ENCODE measurements around the gene SLC9A1. TPM values are rescaled to one million over a fixed set of nuclear protein-coding genes. Genes with fewer than 3 reads are reported as not detected.

The SLC9A1 gene
- total and polyA plus RNA-seq, 10 of the 15 experiments (the other 5 are each of a cell fraction or from before 2014, with no cell fraction given): 0.87 to 21.4 (median 4.3) TPM

- 96% methylated on average over 1 of the region's 1 CpG for WGBS (ENCODE audit: insufficient coverage, insufficient replicate concordance, low lambda C conversion rate, missing lambda C conversion rate)
- ChIA-PET SMC1A (ENCODE audit: uncharacterized antibody, unreplicated experiment) (interaction anchor here (0.7 to 1.7 kb wide), 2 partner anchors 80 to 159 kb away, joined by 3 to 7 read pairs; no protein-coding TSS in a partner anchor), CTCF (interaction anchor here (0.8 to 2.6 kb wide), 3 partner anchors 22 to 92 kb away, joined by 3 to 9 read pairs (median 3); no protein-coding TSS in a partner anchor), POLR2A (interaction anchor here (0.6 kb wide), 2 partner anchors 75 to 89 kb away, joined by 3 to 7 read pairs; no protein-coding TSS in a partner anchor), RAD21 (ENCODE audit: unreplicated experiment) (interaction anchor here (0.7 to 1.2 kb wide), 3 partner anchors 57 to 108 kb away, joined by 3 read pairs; no protein-coding TSS in a partner anchor)
- Histone ChIP-seq H3K9ac (ENCODE audit: control insufficient read depth, insufficient read depth, low read length) (no peak overlapping the region), H2AFZ (ENCODE audit: control insufficient read depth, low read depth, low read length) (no peak overlapping the region), H3K4me3 (no peak overlapping the region), H3K4me2 (ENCODE audit: control insufficient read depth, insufficient read depth) (no peak overlapping the region), H3K79me2 (ENCODE audit: control insufficient read depth, insufficient read depth, low read length) (no peaks in the 10 kb centered on the region), H3K36me3 (ENCODE audit: control insufficient read depth in 2 of 2, insufficient read depth in 2 of 2, low read length in 1 of 2) (no peaks in the 10 kb centered on the region), H3K27ac (ENCODE audit: control insufficient read depth, insufficient read depth) (no peak overlapping the region), H3K4me1 (ENCODE audit: control insufficient read depth, insufficient read depth, low read length) (no peaks in the 10 kb centered on the region), H3K9me3 (replicated peaks; ENCODE audit: control insufficient read depth, insufficient read depth, low read length) (no peaks in the 10 kb centered on the region), H3K27me3 (replicated peaks in 1 of 2; ENCODE audit: control insufficient read depth in 2 of 2, insufficient read depth in 2 of 2, low read length in 1 of 2) (no peaks in the 10 kb centered on the region), H4K20me1 (ENCODE audit: control insufficient read depth, insufficient read depth) (no peaks in the 10 kb centered on the region)
- FAIRE-seq (no peak), DNase-seq (ENCODE audit: low read depth, low spot score) (no peak), ATAC-seq (no peak)
- no TSS peak for BruUV-seq (replicated peaks)
- in situ Hi-C loops (cut with MboI) (no loop called here), intact Hi-C loops (cut with micrococcal nuclease; ENCODE audit: unreplicated experiment) (no loop called here)
- TF ChIP-seq NR2F1 (conservative IDR thresholded peaks at IDR 0.05) (no peak), MXI1 (IDR thresholded peaks at IDR 0.05; ENCODE audit: low read depth, low read length) (no peak), SREBF2 (IDR thresholded peaks at IDR 0.05; ENCODE audit: low read length) (no peak), BCL3 (IDR thresholded peaks at IDR 0.05; ENCODE audit: borderline replicate concordance, insufficient read depth, low read depth, low read length, poor library complexity, severe bottlenecking) (no peak), ZBTB40 (IDR thresholded peaks at IDR 0.05; ENCODE audit: borderline replicate concordance) (no peak), IRF5 (IDR thresholded peaks at IDR 0.05; ENCODE audit: borderline replicate concordance) (no peak), JUNB (IDR thresholded peaks at IDR 0.05) (no peak), DPF2 (IDR thresholded peaks at IDR 0.05) (no peak), SRF (IDR thresholded peaks at IDR 0.05; ENCODE audit: low read depth in 2 of 2, low read length in 2 of 2) (no peak), PBX3 (IDR thresholded peaks at IDR 0.05; ENCODE audit: insufficient replicate concordance, low read depth, low read length) (no peak), TCF7 (IDR thresholded peaks at IDR 0.05; ENCODE audit: borderline replicate concordance) (no peak)
- TF ChIP-seq, protein P1, sequence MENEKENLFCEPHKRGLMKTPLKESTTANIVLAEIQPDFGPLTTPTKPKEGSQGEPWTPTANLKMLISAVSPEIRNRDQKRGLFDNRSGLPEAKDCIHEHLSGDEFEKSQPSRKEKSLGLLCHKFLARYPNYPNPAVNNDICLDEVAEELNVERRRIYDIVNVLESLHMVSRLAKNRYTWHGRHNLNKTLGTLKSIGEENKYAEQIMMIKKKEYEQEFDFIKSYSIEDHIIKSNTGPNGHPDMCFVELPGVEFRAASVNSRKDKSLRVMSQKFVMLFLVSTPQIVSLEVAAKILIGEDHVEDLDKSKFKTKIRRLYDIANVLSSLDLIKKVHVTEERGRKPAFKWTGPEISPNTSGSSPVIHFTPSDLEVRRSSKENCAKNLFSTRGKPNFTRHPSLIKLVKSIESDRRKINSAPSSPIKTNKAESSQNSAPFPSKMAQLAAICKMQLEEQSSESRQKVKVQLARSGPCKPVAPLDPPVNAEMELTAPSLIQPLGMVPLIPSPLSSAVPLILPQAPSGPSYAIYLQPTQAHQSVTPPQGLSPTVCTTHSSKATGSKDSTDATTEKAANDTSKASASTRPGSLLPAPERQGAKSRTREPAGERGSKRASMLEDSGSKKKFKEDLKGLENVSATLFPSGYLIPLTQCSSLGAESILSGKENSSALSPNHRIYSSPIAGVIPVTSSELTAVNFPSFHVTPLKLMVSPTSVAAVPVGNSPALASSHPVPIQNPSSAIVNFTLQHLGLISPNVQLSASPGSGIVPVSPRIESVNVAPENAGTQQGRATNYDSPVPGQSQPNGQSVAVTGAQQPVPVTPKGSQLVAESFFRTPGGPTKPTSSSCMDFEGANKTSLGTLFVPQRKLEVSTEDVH (IDR thresholded peaks at IDR 0.05; ENCODE audit: low read depth, partially characterized antibody): no peak
These were observed 49.0 kb upstream of the SLC9A1 start for GRCh38 chr1:27203946-27204345.

Measured in GM12878 (cell line).